ENCODE results near the gene TCERG1L. TPM values are rescaled to one million over a fixed set of nuclear protein-coding genes. Genes with fewer than 3 reads are reported as not detected.

Gene TCERG1L
- total RNA-seq, 1 experiment from 2014 or later = 1.5 TPM

GRCh38 chr10:131249955-131250344 lies 61.6 kb downstream of the TCERG1L start (continued):
- no peak for TF ChIP-seq NR2C2 (CRISPR knock-in tag; IDR thresholded peaks at IDR 0.05)
- TF ChIP-seq, protein P1, sequence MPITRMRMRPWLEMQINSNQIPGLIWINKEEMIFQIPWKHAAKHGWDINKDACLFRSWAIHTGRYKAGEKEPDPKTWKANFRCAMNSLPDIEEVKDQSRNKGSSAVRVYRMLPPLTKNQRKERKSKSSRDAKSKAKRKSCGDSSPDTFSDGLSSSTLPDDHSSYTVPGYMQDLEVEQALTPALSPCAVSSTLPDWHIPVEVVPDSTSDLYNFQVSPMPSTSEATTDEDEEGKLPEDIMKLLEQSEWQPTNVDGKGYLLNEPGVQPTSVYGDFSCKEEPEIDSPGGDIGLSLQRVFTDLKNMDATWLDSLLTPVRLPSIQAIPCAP (CRISPR knock-in tag; IDR thresholded peaks at IDR 0.05) = no peak
- TF ChIP-seq ZNF138 (CRISPR knock-in tag; conservative IDR thresholded peaks at IDR 0.05) = no peak
- TF ChIP-seq, protein P2, sequence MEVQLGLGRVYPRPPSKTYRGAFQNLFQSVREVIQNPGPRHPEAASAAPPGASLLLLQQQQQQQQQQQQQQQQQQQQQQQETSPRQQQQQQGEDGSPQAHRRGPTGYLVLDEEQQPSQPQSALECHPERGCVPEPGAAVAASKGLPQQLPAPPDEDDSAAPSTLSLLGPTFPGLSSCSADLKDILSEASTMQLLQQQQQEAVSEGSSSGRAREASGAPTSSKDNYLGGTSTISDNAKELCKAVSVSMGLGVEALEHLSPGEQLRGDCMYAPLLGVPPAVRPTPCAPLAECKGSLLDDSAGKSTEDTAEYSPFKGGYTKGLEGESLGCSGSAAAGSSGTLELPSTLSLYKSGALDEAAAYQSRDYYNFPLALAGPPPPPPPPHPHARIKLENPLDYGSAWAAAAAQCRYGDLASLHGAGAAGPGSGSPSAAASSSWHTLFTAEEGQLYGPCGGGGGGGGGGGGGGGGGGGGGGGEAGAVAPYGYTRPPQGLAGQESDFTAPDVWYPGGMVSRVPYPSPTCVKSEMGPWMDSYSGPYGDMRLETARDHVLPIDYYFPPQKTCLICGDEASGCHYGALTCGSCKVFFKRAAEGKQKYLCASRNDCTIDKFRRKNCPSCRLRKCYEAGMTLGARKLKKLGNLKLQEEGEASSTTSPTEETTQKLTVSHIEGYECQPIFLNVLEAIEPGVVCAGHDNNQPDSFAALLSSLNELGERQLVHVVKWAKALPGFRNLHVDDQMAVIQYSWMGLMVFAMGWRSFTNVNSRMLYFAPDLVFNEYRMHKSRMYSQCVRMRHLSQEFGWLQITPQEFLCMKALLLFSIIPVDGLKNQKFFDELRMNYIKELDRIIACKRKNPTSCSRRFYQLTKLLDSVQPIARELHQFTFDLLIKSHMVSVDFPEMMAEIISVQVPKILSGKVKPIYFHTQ (CRISPR knock-in tag; IDR thresholded peaks at IDR 0.05) = no peak
- TF ChIP-seq, protein P3, sequence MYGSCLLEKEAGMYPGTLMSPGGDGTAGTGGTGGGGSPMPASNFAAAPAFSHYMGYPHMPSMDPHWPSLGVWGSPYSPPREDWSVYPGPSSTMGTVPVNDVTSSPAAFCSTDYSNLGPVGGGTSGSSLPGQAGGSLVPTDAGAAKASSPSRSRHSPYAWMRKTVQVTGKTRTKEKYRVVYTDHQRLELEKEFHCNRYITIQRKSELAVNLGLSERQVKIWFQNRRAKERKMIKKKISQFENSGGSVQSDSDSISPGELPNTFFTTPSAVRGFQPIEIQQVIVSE (CRISPR knock-in tag; IDR thresholded peaks at IDR 0.05; ENCODE audit: borderline replicate concordance) = no peak
- no peak for TF ChIP-seq JUN (CRISPR knock-in tag; IDR thresholded peaks at IDR 0.05)

- no peak overlapping the region for H3K4me3 Mint-ChIP-seq
Observed at GRCh38 chr10:131249238-131249954, 62.1 kb downstream of the TCERG1L start.

More at GRCh38 chr10:131249238-131249954, 62.1 kb downstream of the TCERG1L start:
- ChIA-PET CTCF (no interaction called here), POLR2A (no interaction called here)
- peaks cover 7% of the 10 kb centered on the region for H3K27me3 Mint-ChIP-seq (ENCODE audit: low read depth)
- no peak for DNase-seq (ENCODE audit: low spot score)
- peaks cover 42% of the 10 kb centered on the region for H3K36me3 Mint-ChIP-seq
- peaks cover 41% of the 10 kb centered on the region for H3K9me3 Mint-ChIP-seq
- H3K4me1 Mint-ChIP-seq = 0 out of 2 replicates have a peak, but pooled peaks cover 2% of the 10 kb centered on the region
- H3K27ac Mint-ChIP-seq = no peak overlapping the region
- no peak for ATAC-seq
- TF ChIP-seq FOXP1 (CRISPR knock-in tag; IDR thresholded peaks at IDR 0.05; ENCODE audit: borderline replicate concordance) (no peak), NFE2L1 (CRISPR knock-in tag; IDR thresholded peaks at IDR 0.05) (no peak), RELA (CRISPR knock-in tag; IDR thresholded peaks at IDR 0.05; ENCODE audit: borderline replicate concordance) (no peak), ZNF232 (CRISPR knock-in tag; IDR thresholded peaks at IDR 0.05) (no peak), NFYB (CRISPR knock-in tag; conservative IDR thresholded peaks at IDR 0.05; ENCODE audit: low read depth) (no peak), MYBL2 (CRISPR knock-in tag; IDR thresholded peaks at IDR 0.05) (no peak), SP1 (CRISPR knock-in tag; conservative IDR thresholded peaks at IDR 0.05) (no peak), NR2C2 (CRISPR knock-in tag; IDR thresholded peaks at IDR 0.05) (no peak), KAT7 (CRISPR knock-in tag; IDR thresholded peaks at IDR 0.05; ENCODE audit: borderline replicate concordance) (no peak), FOXP4 (CRISPR knock-in tag; IDR thresholded peaks at IDR 0.05) (no peak), RORB (CRISPR knock-in tag; IDR thresholded peaks at IDR 0.05) (no peak)
- TF ChIP-seq, protein P4, sequence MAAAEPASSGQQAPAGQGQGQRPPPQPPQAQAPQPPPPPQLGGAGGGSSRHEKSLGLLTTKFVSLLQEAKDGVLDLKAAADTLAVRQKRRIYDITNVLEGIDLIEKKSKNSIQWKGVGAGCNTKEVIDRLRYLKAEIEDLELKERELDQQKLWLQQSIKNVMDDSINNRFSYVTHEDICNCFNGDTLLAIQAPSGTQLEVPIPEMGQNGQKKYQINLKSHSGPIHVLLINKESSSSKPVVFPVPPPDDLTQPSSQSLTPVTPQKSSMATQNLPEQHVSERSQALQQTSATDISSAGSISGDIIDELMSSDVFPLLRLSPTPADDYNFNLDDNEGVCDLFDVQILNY (CRISPR knock-in tag; IDR thresholded peaks at IDR 0.05) = no peak
- TF ChIP-seq, protein P5, sequence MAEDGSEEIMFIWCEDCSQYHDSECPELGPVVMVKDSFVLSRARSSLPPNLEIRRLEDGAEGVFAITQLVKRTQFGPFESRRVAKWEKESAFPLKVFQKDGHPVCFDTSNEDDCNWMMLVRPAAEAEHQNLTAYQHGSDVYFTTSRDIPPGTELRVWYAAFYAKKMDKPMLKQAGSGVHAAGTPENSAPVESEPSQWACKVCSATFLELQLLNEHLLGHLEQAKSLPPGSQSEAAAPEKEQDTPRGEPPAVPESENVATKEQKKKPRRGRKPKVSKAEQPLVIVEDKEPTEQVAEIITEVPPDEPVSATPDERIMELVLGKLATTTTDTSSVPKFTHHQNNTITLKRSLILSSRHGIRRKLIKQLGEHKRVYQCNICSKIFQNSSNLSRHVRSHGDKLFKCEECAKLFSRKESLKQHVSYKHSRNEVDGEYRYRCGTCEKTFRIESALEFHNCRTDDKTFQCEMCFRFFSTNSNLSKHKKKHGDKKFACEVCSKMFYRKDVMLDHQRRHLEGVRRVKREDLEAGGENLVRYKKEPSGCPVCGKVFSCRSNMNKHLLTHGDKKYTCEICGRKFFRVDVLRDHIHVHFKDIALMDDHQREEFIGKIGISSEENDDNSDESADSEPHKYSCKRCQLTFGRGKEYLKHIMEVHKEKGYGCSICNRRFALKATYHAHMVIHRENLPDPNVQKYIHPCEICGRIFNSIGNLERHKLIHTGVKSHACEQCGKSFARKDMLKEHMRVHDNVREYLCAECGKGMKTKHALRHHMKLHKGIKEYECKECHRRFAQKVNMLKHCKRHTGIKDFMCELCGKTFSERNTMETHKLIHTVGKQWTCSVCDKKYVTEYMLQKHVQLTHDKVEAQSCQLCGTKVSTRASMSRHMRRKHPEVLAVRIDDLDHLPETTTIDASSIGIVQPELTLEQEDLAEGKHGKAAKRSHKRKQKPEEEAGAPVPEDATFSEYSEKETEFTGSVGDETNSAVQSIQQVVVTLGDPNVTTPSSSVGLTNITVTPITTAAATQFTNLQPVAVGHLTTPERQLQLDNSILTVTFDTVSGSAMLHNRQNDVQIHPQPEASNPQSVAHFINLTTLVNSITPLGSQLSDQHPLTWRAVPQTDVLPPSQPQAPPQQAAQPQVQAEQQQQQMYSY (CRISPR knock-in tag; IDR thresholded peaks at IDR 0.05) = no peak
- TF ChIP-seq, protein P6, sequence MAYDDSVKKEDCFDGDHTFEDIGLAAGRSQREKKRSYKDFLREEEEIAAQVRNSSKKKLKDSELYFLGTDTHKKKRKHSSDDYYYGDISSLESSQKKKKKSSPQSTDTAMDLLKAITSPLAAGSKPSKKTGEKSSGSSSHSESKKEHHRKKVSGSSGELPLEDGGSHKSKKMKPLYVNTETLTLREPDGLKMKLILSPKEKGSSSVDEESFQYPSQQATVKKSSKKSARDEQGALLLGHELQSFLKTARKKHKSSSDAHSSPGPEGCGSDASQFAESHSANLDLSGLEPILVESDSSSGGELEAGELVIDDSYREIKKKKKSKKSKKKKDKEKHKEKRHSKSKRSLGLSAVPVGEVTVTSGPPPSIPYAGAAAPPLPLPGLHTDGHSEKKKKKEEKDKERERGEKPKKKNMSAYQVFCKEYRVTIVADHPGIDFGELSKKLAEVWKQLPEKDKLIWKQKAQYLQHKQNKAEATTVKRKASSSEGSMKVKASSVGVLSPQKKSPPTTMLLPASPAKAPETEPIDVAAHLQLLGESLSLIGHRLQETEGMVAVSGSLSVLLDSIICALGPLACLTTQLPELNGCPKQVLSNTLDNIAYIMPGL (CRISPR knock-in tag; IDR thresholded peaks at IDR 0.05) = no peak

Data from WTC11 (cell line).